Mesenchymal stem cell (in vitro differentiated cells and primary cell): ENCODE results near the gene SLC7A10.

Experiments
- DNase-seq: peaks from one replicate; pipeline ENCODE4 v3.0.0-alpha.2; 2013
- H2AFZ ChIP-seq: one replicate; pipeline ENCODE4 v1.6.1; 2013; ENCODE audit warnings: low read depth, mild to moderate bottlenecking, control low read depth, inconsistent platforms, low read length, moderate library complexity
- H2AK5ac ChIP-seq: 2 replicates; pipeline ENCODE4 v1.6.1; 2013; ENCODE audit warnings: low read length, moderate library complexity, mild to moderate bottlenecking, inconsistent platforms; ENCODE audit not compliant: severe bottlenecking
- H2BK120ac ChIP-seq: one replicate; pipeline ENCODE4 v1.6.1; 2013; ENCODE audit warnings: low read depth, mild to moderate bottlenecking, inconsistent platforms, low read length, moderate library complexity
- H2BK12ac ChIP-seq, 2 experiments: one replicate each; pipeline ENCODE4 v1.6.1; 2013; ENCODE audit warnings: inconsistent platforms in 2 of 2, low read length in 2 of 2, mild to moderate bottlenecking in 2 of 2, moderate library complexity in 2 of 2, control low read depth in 1 of 2
- H2BK15ac ChIP-seq: one replicate; pipeline ENCODE4 v1.6.1; 2013; ENCODE audit warnings: mild to moderate bottlenecking, low read depth, inconsistent platforms; ENCODE audit not compliant: poor library complexity, severe bottlenecking
- H2BK5ac ChIP-seq: 2 replicates; pipeline ENCODE4 v1.6.1; 2013; ENCODE audit warnings: low read depth, mild to moderate bottlenecking, low read length, control low read depth, inconsistent platforms; ENCODE audit not compliant: poor library complexity, severe bottlenecking
- H3K14ac ChIP-seq, 2 experiments: one replicate each; pipeline ENCODE4 v1.6.1; 2013; ENCODE audit warnings: inconsistent platforms in 2 of 2, low read length in 2 of 2, control low read depth in 1 of 2, mild to moderate bottlenecking in 1 of 2, moderate library complexity in 1 of 2
- H3K18ac ChIP-seq, 2 experiments: one replicate each; pipeline ENCODE4 v1.6.1; 2013; ENCODE audit warnings: inconsistent platforms in 2 of 2, low read length in 2 of 2, control low read depth in 1 of 2, low read depth in 1 of 2, mild to moderate bottlenecking in 1 of 2
- H3K23ac ChIP-seq, 2 experiments: one replicate each; pipeline ENCODE4 v1.6.1; 2013; ENCODE audit warnings: inconsistent platforms in 2 of 2, low read length in 2 of 2, mild to moderate bottlenecking in 2 of 2, moderate library complexity in 2 of 2, control low read depth in 1 of 2
- H3K27ac ChIP-seq: 2 replicates; pipeline ENCODE4 v1.5.1; 2013; ENCODE audit warnings: mild to moderate bottlenecking, moderate library complexity, low read length, control low read depth, inconsistent platforms; ENCODE audit not compliant: poor library complexity, severe bottlenecking
- H3K27me3 ChIP-seq, 2 experiments: 2 replicates each; pipeline versions ENCODE4 v1.6.1 to v1.7.0; 2013; ENCODE audit warnings: low read length in 2 of 2, mild to moderate bottlenecking in 2 of 2, moderate library complexity in 2 of 2, control low read depth in 1 of 2, inconsistent platforms in 1 of 2; ENCODE audit not compliant: control insufficient read depth in 1 of 2, insufficient read depth in 1 of 2
- H3K36me3 ChIP-seq, 2 experiments: 2 replicates each; pipeline versions ENCODE4 v1.6.1 to v1.7.0; 2013; ENCODE audit warnings: low read length in 2 of 2, control low read depth in 1 of 2, inconsistent platforms in 1 of 2, low read depth in 1 of 2, mild to moderate bottlenecking in 1 of 2; ENCODE audit not compliant: insufficient read depth in 2 of 2, control insufficient read depth in 1 of 2
- H3K4ac ChIP-seq, 2 experiments: one replicate each; pipeline ENCODE4 v1.6.1; 2013; ENCODE audit warnings: inconsistent platforms in 2 of 2, low read length in 2 of 2, mild to moderate bottlenecking in 2 of 2, moderate library complexity in 2 of 2, control low read depth in 1 of 2, low read depth in 1 of 2
- H3K4me1 ChIP-seq: 2 replicates; pipeline ENCODE4 v1.6.1; 2013; ENCODE audit warnings: low read depth, low read length, control low read depth; ENCODE audit not compliant: control insufficient read depth, insufficient read depth
- H3K4me2 ChIP-seq: 2 replicates; pipeline ENCODE4 v1.6.1; 2013; ENCODE audit warnings: low read length, mild to moderate bottlenecking, inconsistent platforms; ENCODE audit not compliant: poor library complexity, severe bottlenecking
- H3K4me3 ChIP-seq, 2 experiments: 2 replicates each; pipeline versions ENCODE4 v1.5.1 to v1.7.0; 2013; ENCODE audit warnings: low read length in 2 of 2, mild to moderate bottlenecking in 2 of 2, control low read depth in 1 of 2, low read depth in 1 of 2; ENCODE audit not compliant: insufficient read depth in 1 of 2
- H3K79me1 ChIP-seq: replicated peaks from 2 replicates; pipeline ENCODE4 v1.6.1; 2013; ENCODE audit warnings: mild to moderate bottlenecking, control low read depth, low read length, inconsistent platforms; ENCODE audit not compliant: poor library complexity, severe bottlenecking
- H3K9ac ChIP-seq: 2 replicates; pipeline ENCODE4 v1.7.0; 2013; ENCODE audit warnings: mild to moderate bottlenecking, low read length, moderate library complexity
- H3K9me3 ChIP-seq: 2 replicates; pipeline ENCODE4 v1.7.0; 2013; ENCODE audit warnings: mild to moderate bottlenecking, low read length; ENCODE audit not compliant: control insufficient read depth
- H4K8ac ChIP-seq: one replicate; pipeline ENCODE4 v1.6.1; 2013; ENCODE audit warnings: inconsistent platforms, mild to moderate bottlenecking, low read length, moderate library complexity
- H4K91ac ChIP-seq: one replicate; pipeline ENCODE4 v1.6.1; 2013; ENCODE audit warnings: mild to moderate bottlenecking, low read length, inconsistent platforms
- WGBS: methylation state at CpG from one replicate; pipeline ENCODE4 v1.1.7; 2013; ENCODE audit warnings: mixed read lengths; 5-methylcytosine and 5-hydroxymethylcytosine counted together

Gene SLC7A10

GRCh38 chr19:33250500-33250899, 24.9 kb upstream of the SLC7A10 start:
- Histone ChIP-seq H3K9me3 (no peaks in the 10 kb centered on the region), H3K36me3 (no peaks in the 10 kb centered on the region), H3K23ac (no peak overlapping the region), H3K27ac (no peak overlapping the region), H2BK15ac (no peak overlapping the region), H3K9ac (no peak overlapping the region), H2BK12ac (no peak overlapping the region), H2AFZ (no peak overlapping the region), H3K27me3 (peaks cover 11 to 36% of the 10 kb centered on the region in 2 experiments), H3K14ac (no peak overlapping the region), H3K4me3 (no peak overlapping the region), H2BK120ac (no peak overlapping the region), H4K8ac (no peak overlapping the region), H3K4me1 (peaks cover 3% of the 10 kb centered on the region), H3K79me1 (no peaks in the 10 kb centered on the region), H2BK5ac (no peak overlapping the region), H4K91ac (no peak overlapping the region), H3K18ac (no peak overlapping the region), H2AK5ac (no peak overlapping the region), H3K4me2 (no peak overlapping the region), H3K4ac (no peak overlapping the region)
- 95% methylated on average over 1 of the region's 1 CpG for WGBS
- DNase-seq, result no peak

GRCh38 chr19:33249740-33250366, 24.2 kb upstream of the SLC7A10 start:
- no peak overlapping the region for H3K23ac ChIP-seq
- no peaks in the 10 kb centered on the region for H3K9me3 ChIP-seq
- peak overlapping the region in 1 of 2 experiments; percentile 64 for H3K14ac ChIP-seq
- 80% methylated on average over 3 of the region's 3 CpGs for WGBS
- H2BK12ac ChIP-seq, result no peak overlapping the region
- no peak overlapping the region for H3K18ac ChIP-seq
- peaks cover 11 to 32% of the 10 kb centered on the region in 2 experiments for H3K27me3 ChIP-seq
- H2BK5ac ChIP-seq, result no peak overlapping the region
- no peak overlapping the region for H3K27ac ChIP-seq
- H2AK5ac ChIP-seq, result no peak overlapping the region
- H3K79me1 ChIP-seq, result no peaks in the 10 kb centered on the region
- no peak overlapping the region for H2BK15ac ChIP-seq
- DNase-seq, result no peak
- H3K4me2 ChIP-seq, result no peak overlapping the region
- peaks cover 3% of the 10 kb centered on the region for H3K4me1 ChIP-seq
- H2AFZ ChIP-seq, result no peak overlapping the region
- no peak overlapping the region for H4K8ac ChIP-seq
- no peak overlapping the region for H3K4ac ChIP-seq
- no peak overlapping the region for H3K9ac ChIP-seq
- H3K36me3 ChIP-seq, result no peaks in the 10 kb centered on the region
- H3K4me3 ChIP-seq, result no peak overlapping the region
- no peak overlapping the region for H2BK120ac ChIP-seq
- no peak overlapping the region for H4K91ac ChIP-seq

- Histone ChIP-seq H3K27me3 (peaks cover 11 to 26% of the 10 kb centered on the region in 2 experiments), H3K9me3 (no peaks in the 10 kb centered on the region), H3K4ac (no peak overlapping the region), H2AK5ac (no peak overlapping the region), H2BK5ac (no peak overlapping the region), H3K4me1 (peaks cover 3% of the 10 kb centered on the region), H3K4me3 (no peak overlapping the region), H2BK12ac (no peak overlapping the region), H4K8ac (no peak overlapping the region), H3K9ac (no peak overlapping the region), H2BK15ac (no peak overlapping the region), H2AFZ (no peak overlapping the region), H3K79me1 (no peaks in the 10 kb centered on the region), H2BK120ac (no peak overlapping the region), H3K23ac (no peak overlapping the region), H3K36me3 (no peaks in the 10 kb centered on the region), H4K91ac (no peak overlapping the region), H3K18ac (no peak overlapping the region), H3K27ac (no peak overlapping the region), H3K4me2 (no peak overlapping the region), H3K14ac (no peak overlapping the region)
- DNase-seq, result no peak
- WGBS, result 77% methylated on average over 25 of the region's 28 CpGs
Measured at GRCh38 chr19:33248954-33249613, 23.4 kb upstream of the SLC7A10 start.

- no peak for DNase-seq
- Histone ChIP-seq H3K4me2 (no peak overlapping the region), H2BK15ac (no peak overlapping the region), H3K79me1 (no peaks in the 10 kb centered on the region), H3K9me3 (no peaks in the 10 kb centered on the region), H4K8ac (no peak overlapping the region), H3K18ac (no peak overlapping the region), H2BK5ac (no peak overlapping the region), H3K4me1 (peaks cover 3% of the 10 kb centered on the region), H3K14ac (no peak overlapping the region), H3K9ac (no peak overlapping the region), H3K4me3 (no peak overlapping the region), H3K36me3 (no peaks in the 10 kb centered on the region), H3K27me3 (peaks cover 7 to 25% of the 10 kb centered on the region in 2 experiments), H2AFZ (no peak overlapping the region), H2BK12ac (no peak overlapping the region), H2AK5ac (no peak overlapping the region), H3K27ac (no peak overlapping the region), H3K4ac (no peak overlapping the region), H4K91ac (no peak overlapping the region), H3K23ac (no peak overlapping the region), H2BK120ac (no peak overlapping the region)
- 60% methylated on average over 10 of the region's 11 CpGs for WGBS
Measured at GRCh38 chr19:33248553-33248953, 22.9 kb upstream of the SLC7A10 start.
